Tibial artery (tissue), 4 donors: ENCODE measurements around the gene BTRC.

Source experiments
- DNase-seq, 2 donors: peaks; one replicate each; pipeline ENCODE4 v3.0.0-alpha.2; 2019
- H3K27ac ChIP-seq, 2 donors: fragments of 200-600 bp; sonication (generic) in 1 of 2; 1 replicate in 1 of 2; 2 replicates in 1 of 2; pipeline ENCODE4 v1.5.1; 2018 to 2019; ENCODE audit warnings: mild to moderate bottlenecking in 1 of 2
- H3K27me3 ChIP-seq, 2 donors: fragments of 200-600 bp; sonication (generic) in 1 of 2; one replicate each; pipeline versions ENCODE4 v1.5.1 to v1.6.0; 2016 to 2019
- H3K36me3 ChIP-seq, 3 donors: fragments of 200-600 bp; sonication (generic) in 2 of 3; one replicate each; pipeline ENCODE4 v1.5.1; 2016 to 2019; ENCODE audit warnings: mild to moderate bottlenecking in 2 of 3
- H3K4me1 ChIP-seq, 4 donors: fragments of 200-600 bp; sonication (generic) in 2 of 4; 1 replicate in 3 of 4; 2 replicates in 1 of 4; pipeline ENCODE4 v1.5.1; 2016 to 2019
- H3K4me3 ChIP-seq, 2 donors: fragments of 200-600 bp; sonication (generic) in 1 of 2; 1 replicate in 1 of 2; 2 replicates in 1 of 2; pipeline ENCODE4 v1.5.1; 2018 to 2019; ENCODE audit warnings: mild to moderate bottlenecking in 2 of 2
- H3K9me3 ChIP-seq, 3 donors: fragments of 200-600 bp; sonication (generic) in 1 of 3; one replicate each; pipeline ENCODE4 v1.5.1; 2016 to 2019
- intact Hi-C: fragments of 100-400 bp; cut with DNase I; formaldehyde crosslinking; loops from one replicate; pipeline ENCODE4 v1.15.0; 2023; ENCODE audit warnings: low total_unique reads
- TF ChIP-seq, protein P1 (sequence below), 2 experiments: fragments of 200-600 bp in 1 of 2; fragments of 450-650 bp in 1 of 2; IDR thresholded peaks; one replicate each; pipeline ENCODE4 v1.5.1; 2017 to 2019; ENCODE audit warnings: antibody characterized with exemption in 2 of 2, mild to moderate bottlenecking in 1 of 2, moderate library complexity in 1 of 2

BTRC gene

DNA sequence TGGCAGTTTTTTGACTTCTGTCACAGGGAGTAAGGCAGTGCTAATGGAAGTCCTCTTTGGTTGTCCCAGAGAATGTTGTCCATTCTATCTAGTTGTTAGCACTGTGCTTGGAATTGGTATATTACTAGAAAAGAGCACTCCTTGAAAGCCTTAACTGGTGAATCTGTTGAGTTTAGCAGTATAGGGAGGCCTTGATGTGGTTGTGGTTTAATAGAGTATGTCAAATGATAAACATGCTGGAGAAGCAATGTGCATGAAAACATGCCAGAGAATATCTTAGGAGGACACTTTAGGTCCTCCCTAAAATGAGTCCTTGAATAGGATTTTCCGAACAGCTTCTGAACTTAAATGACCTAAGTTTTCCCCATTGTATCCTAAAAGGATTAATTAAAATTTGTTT, 98.6 kb downstream of the BTRC start:
- intact Hi-C loops, result no loop called here
- TF ChIP-seq, protein P1, sequence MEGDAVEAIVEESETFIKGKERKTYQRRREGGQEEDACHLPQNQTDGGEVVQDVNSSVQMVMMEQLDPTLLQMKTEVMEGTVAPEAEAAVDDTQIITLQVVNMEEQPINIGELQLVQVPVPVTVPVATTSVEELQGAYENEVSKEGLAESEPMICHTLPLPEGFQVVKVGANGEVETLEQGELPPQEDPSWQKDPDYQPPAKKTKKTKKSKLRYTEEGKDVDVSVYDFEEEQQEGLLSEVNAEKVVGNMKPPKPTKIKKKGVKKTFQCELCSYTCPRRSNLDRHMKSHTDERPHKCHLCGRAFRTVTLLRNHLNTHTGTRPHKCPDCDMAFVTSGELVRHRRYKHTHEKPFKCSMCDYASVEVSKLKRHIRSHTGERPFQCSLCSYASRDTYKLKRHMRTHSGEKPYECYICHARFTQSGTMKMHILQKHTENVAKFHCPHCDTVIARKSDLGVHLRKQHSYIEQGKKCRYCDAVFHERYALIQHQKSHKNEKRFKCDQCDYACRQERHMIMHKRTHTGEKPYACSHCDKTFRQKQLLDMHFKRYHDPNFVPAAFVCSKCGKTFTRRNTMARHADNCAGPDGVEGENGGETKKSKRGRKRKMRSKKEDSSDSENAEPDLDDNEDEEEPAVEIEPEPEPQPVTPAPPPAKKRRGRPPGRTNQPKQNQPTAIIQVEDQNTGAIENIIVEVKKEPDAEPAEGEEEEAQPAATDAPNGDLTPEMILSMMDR (IDR thresholded peaks at IDR 0.05), result no peak
- Histone ChIP-seq H3K4me1 (no peaks in the 10 kb centered on the region), H3K27ac (no peak overlapping the region), H3K36me3 (no peaks in the 10 kb centered on the region), H3K9me3 (no peaks in the 10 kb centered on the region), H3K4me3 (no peak overlapping the region), H3K27me3 (no peaks in the 10 kb centered on the region)
- no peak for DNase-seq

DNA sequence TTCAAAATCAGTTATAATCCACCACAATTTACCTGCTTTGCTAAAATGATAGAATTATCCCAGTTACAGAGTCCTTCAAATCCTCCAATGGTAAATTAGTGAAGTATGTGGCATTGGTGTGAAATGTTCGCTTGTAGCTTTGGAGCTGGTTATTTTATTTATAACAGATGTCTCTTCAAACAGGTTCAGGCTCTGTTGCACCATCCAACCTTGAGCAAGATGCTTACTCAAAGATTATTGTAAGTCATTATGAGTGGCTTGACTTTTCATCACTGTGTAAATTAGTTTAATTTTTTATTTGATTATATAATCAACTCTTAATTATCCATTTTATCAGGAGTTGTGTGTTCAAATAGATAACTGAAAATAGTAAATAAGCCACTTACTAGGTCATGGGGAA, 99.4 kb downstream of the BTRC start:
- no peak for DNase-seq
- no peaks in the 10 kb centered on the region for H3K36me3 ChIP-seq
- no peak overlapping the region for H3K4me3 ChIP-seq
- H3K4me1 ChIP-seq, result no peaks in the 10 kb centered on the region
- H3K27ac ChIP-seq, result no peak overlapping the region
- no peaks in the 10 kb centered on the region for H3K27me3 ChIP-seq
- intact Hi-C loops, result no loop called here
- H3K9me3 ChIP-seq, result no peaks in the 10 kb centered on the region
- TF ChIP-seq, protein P1 (IDR thresholded peaks at IDR 0.05), result no peak

DNA sequence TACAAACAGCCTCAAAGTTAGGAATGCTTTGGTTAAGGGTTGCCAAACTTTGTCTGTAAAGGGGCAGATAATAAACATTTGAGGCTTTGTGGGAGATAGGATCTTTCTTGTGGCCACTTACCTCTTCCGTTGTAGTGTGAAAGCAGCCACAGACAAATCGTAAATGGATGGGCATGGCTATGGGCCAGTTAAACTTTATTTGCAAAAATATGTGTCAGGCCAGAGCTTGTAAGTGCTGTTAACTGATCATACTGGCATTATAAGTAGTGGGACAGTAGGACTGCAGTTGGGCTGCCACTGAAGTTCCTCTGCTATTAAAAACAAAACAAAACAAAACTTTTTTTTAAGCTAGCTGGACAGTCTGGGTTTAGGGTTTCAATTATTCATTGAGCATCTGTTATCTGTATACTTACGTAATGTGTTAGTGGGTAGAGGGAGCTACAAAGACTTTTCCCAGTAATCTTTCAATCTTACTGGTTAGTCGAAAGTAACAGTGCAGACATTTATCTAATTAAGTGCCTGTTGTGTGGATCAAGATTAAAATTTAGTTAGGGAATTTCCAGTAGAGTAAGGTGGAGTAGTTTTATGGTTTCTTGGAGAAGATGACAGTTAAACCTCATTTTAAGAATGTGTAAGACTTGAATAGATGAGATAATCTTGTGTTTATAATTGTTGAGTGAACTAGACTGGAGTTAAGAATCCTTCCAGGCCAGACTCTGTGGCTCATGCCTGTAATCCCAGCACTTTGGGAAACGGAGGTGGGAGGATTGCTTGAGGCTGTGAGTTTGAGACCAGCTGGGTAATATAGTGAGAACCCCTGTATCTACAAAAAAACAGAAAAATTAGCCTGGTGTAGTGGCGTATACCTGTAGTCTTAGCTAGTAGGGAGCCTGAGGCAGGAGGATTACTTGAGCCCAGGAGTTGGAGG, 100.1 kb downstream of the BTRC start:
- no peaks in the 10 kb centered on the region for H3K36me3 ChIP-seq
- TF ChIP-seq, protein P1 (IDR thresholded peaks at IDR 0.05), result no peak
- DNase-seq, result no peak
- intact Hi-C loops, result no loop called here
- no peaks in the 10 kb centered on the region for H3K9me3 ChIP-seq
- H3K4me1 ChIP-seq, result no peaks in the 10 kb centered on the region
- H3K4me3 ChIP-seq, result no peak overlapping the region
- H3K27ac ChIP-seq, result no peak overlapping the region
- H3K27me3 ChIP-seq, result no peaks in the 10 kb centered on the region

DNA sequence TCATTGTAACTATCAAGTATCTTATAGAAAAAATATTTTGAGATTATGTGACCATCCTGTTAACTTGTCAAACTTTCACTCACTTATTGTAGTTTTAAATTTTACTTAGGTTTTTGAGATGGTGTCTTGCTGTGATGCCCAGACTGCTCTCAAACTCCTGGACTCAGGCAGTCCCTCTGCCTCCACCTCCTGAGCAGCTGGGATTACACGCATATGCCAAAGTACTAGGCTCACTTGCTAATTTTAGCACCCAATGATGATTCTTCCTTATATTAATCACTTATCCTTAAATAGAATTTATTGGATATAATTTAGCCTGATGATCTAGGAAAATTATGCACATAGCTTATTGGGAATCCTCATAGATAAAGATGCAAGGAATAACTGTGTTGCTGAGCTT, 104.9 kb downstream of the BTRC start:
- Histone ChIP-seq H3K27ac (no peak overlapping the region), H3K9me3 (no peaks in the 10 kb centered on the region), H3K36me3 (peaks cover 0 to 4% (median 0%) of the 10 kb centered on the region in 3 donors), H3K4me1 (peaks cover 0 to 9% (median 0%) of the 10 kb centered on the region in 4 donors), H3K27me3 (no peaks in the 10 kb centered on the region), H3K4me3 (no peak overlapping the region)
- intact Hi-C loops, result no loop called here
- DNase-seq, result no peak
- TF ChIP-seq, protein P1 (IDR thresholded peaks at IDR 0.05), result no peak

DNA sequence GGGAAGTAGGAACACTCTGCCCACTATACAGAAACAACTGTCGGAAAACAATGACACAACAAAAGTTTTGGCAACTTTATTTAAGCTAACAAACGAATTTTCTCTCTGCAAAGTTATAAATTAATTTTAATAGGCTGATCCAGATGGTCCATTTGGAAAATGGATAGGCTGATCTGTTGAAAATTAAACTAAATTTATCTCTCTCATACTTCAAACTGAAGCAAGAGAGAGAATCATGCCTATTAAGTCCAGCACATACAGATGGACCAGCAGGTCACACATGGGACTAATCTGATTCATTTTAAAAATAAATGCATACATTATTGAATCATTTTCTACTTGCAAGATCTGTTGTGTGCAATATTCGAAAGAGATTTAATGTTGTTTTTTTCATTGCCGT, 110.1 kb downstream of the BTRC start:
- H3K4me1 ChIP-seq, result peaks cover 0 to 22% (median 6%) of the 10 kb centered on the region in 4 donors
- H3K9me3 ChIP-seq, result no peaks in the 10 kb centered on the region
- H3K36me3 ChIP-seq, result peaks cover 0 to 4% (median 0%) of the 10 kb centered on the region in 3 donors
- no peak overlapping the region for H3K27ac ChIP-seq
- H3K27me3 ChIP-seq, result no peaks in the 10 kb centered on the region
- intact Hi-C loops, result loop anchor here (10.0 kb wide), 1 partner anchor 249 kb away; no protein-coding TSS in a partner anchor
- H3K4me3 ChIP-seq, result no peak overlapping the region
- TF ChIP-seq, protein P1 (IDR thresholded peaks at IDR 0.05), result no peak
- DNase-seq, result no peak
